ENCODE results near the gene CDK6.

- TF ChIP-seq CTCF (conservative IDR thresholded peaks at IDR 0.05 in 1 of 2, IDR thresholded peaks at IDR 0.05 in 1 of 2; ENCODE audit: extremely low read depth in 1 of 2, insufficient read depth in 1 of 2, low read depth in 1 of 2, low read length in 2 of 2) (no peak), EZH2 (IDR thresholded peaks at IDR 0.05; ENCODE audit: borderline replicate concordance, low read length) (no peak)
Observed at GRCh38 chr7:92823042-92823441, 13.3 kb downstream of the CDK6 start.

All from mammary epithelial cell (primary cell).